GM13977 (cell line): ENCODE data around the gene LTBP4.

ENCODE experiments used
- DNase-seq: peaks from one replicate; pipeline ENCODE4 v3.0.0; 2012; ENCODE audit warnings: low spot score
- in situ Hi-C: fragments of 300-500 bp; cut with MboI; formaldehyde crosslinking; loops from one replicate; pipeline ENCODE4 v1.12.0; 2022; ENCODE audit warnings: low sequenced_read_pairs, low pct_unique_long_range_greater_than_20kb, mixed read lengths, inconsistent platforms; ENCODE audit not compliant: unreplicated experiment
- TF ChIP-seq, protein P1 (sequence below): IDR thresholded peaks from 2 replicates; pipeline ENCODE4 v1.5.1; 2012; ENCODE audit warnings: mild to moderate bottlenecking, control low read depth; ENCODE audit not compliant: insufficient read depth; ENCODE audit errors: extremely low read depth, missing control alignments

The LTBP4 gene

DNA sequence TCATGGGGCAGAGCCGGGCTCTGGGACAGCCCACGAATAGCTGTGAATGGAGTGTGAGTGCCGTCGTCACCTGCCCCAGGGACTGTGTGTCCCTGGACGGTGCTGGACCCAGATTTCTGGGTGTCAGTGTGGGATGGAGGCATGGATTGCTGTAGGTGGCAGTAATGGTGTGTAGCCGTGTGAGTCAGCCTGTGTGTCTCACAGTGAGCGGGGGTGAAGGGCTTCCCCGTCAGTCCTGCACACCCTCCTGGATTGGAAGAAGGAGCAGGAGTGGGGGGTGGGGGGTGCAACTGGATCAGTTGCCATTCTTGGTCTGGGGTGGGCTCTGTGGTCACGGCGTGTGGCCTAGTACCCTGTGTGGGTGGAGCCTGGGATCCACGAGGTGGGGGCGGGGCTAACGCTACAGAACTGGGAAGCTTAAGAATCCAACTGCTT lies 6.5 kb upstream of the LTBP4 start:
- in situ Hi-C loops = no loop called here
- no peak for DNase-seq
- TF ChIP-seq, protein P1, sequence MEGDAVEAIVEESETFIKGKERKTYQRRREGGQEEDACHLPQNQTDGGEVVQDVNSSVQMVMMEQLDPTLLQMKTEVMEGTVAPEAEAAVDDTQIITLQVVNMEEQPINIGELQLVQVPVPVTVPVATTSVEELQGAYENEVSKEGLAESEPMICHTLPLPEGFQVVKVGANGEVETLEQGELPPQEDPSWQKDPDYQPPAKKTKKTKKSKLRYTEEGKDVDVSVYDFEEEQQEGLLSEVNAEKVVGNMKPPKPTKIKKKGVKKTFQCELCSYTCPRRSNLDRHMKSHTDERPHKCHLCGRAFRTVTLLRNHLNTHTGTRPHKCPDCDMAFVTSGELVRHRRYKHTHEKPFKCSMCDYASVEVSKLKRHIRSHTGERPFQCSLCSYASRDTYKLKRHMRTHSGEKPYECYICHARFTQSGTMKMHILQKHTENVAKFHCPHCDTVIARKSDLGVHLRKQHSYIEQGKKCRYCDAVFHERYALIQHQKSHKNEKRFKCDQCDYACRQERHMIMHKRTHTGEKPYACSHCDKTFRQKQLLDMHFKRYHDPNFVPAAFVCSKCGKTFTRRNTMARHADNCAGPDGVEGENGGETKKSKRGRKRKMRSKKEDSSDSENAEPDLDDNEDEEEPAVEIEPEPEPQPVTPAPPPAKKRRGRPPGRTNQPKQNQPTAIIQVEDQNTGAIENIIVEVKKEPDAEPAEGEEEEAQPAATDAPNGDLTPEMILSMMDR = no peak

DNA sequence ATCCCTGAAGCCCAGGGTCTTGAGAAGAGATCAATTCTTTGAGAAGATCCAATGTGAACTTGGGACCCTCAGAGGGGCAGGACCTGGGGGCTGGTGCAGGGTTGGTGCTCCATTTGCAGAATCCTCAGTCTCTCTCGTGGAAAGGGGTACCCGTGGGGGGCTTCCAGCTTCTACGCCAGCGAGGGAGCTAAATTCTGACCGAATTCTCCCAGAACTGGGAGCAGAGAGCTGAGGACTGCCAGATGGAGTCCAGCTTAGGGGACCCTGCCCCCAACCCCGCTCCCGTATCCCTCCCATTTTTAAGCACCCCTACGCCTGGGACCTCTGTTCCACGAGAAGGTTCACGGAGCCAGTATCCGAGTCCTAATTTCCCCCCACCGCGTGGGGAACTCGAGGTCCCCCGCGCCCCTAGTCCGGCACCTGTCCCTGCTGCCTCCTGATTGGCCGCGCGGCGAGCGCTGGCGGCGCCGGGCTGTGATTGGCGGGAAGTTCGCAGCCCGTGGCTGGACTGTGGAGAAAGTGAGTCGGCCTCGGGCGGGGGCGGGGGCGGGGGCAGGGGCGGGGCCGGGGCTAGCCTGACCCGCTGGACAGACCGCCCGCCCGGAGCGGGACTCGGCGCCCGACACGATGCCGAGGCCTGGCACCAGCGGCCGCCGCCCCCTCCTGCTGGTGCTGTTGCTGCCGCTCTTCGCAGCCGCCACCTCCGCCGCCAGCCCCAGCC lies 4.4 kb upstream of the LTBP4 start:
- no peak for DNase-seq
- TF ChIP-seq, protein P1 = no peak
- in situ Hi-C loops = no loop called here

DNA sequence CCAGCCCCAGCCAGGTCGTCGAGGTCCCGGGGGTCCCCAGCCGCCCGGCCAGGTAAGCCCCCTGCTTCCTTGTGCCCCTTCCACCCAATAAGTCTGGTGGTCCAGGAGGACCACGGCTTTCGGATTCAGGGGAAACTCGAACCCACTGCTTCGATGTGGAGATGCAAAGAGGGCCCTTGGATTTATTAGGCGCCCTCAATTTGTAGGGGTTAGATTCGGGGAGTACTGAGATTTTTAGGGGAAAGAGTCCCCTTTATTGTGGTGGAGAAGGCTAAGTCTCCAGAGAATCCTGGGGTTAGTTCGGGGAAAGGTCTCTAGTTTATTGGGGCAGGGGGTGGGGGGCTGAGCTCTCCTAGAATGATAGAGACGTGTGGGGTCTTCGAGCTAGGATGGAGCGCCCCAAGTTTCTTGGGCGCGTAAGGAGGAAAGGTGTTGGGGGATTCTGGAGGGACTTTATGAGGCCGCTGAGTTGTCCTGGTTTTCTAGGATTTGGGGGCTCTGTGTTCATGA lies 3.8 kb upstream of the LTBP4 start:
- in situ Hi-C loops = no loop called here
- TF ChIP-seq, protein P1 = no peak
- DNase-seq = peak; percentile 28

DNA sequence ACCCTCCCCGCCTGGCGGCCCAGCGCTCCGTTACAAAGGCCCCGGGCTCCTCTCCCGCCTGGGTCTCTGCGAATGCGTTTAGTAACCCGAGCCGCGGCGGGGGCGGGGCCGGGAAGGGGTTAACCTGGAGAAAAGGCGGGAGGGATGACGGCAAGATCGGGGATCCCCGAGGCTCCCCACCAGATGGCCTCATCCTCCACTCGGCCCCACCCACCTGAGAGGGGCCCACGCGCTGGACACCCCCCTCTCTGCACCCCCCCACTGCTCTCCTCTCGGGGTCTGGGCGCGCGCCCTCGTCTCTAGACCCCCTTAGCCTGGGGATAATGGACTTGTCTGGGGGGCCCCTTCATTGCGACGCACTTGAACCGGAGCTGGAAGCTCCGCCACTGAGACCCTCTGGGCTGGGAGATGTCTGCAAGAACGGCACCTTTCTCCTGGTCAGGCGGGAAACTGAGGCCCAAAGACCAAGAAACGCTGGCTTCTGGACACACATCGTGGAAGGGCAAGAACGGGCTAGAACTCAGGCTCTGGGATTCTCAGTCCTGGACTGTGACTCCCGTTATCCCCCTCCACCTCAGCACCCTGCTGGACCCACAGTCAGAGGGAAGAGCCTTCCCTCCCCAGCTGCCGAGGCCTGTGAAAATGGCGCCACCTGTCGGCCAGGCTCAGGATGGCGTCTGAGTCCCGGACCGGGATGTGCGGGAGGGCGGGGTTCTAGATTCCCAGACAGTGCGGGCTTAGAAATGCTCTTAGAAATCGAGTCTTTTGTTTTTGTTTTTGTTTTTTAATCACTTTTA lies 2.9 kb upstream of the LTBP4 start:
- TF ChIP-seq, protein P1 = peak; percentile 98

DNA sequence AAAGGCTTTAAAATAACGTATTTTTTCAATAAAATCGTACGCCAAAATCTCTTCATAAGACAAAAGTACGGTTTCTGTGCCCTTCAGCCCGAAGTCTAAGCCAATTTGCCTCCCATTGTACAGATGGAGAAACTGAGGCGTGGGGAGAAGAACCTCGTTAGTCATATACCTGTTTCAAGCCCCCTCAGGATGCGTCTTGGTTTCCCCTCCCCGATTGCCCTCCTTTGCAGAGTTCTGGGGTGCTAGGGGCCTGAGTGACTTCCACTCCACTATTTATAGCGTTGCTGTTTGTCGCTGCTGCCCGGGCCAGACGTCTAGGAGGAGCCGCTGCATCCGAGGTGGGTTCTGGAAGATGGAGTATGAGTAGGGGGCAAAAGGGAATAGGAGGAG lies 2.3 kb upstream of the LTBP4 start:
- in situ Hi-C loops = no loop called here
- no peak for DNase-seq
- TF ChIP-seq, protein P1 = no peak

More for the DNA sequence above, 2.9 kb upstream of the LTBP4 start:
- peak; percentile 87 for DNase-seq
- in situ Hi-C loops = no loop called here

DNA sequence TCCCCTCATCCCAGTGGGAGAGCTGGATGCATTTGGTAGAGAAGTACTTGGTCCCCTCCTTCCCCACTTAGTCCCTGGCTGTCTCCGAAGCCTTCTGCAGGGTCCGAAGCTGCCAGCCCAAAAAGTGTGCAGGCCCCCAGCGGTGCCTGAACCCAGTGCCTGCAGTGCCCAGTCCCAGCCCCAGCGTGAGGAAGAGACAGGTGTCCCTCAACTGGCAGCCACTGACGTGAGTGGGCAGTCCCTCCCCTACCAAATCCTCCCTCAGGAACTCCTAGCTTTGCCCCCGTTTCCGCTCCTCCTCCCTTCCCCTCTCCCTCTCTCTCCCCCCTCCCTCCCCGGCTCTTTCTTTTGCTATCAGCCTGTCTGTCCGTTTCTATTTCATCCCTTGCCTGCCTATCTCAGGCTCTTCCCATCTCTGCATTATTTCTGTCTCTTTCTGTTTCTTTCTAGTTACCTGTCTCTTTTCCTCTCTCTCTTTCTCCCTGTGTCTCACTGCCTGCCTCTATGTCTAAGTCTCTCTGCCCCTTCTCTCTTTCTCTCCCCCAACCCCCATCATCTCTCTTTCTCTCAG lies 1.8 kb upstream of the LTBP4 start:
- DNase-seq = no peak
- in situ Hi-C loops = no loop called here
- TF ChIP-seq, protein P1 = no peak
